Uterus (tissue), 4 donors: ENCODE results near the gene GAP43. TPM values are rescaled to one million over a fixed set of nuclear protein-coding genes. Genes with fewer than 3 reads are reported as not detected.

ENCODE experiments used
- DNase-seq, 2 donors: peaks; one replicate each; pipeline ENCODE4 v3.0.0-alpha.2; 2019 to 2020
- H3K27ac ChIP-seq, 2 donors: fragments of 200-600 bp; sonication (generic); 1 replicate in 1 of 2; 2 replicates in 1 of 2; pipeline ENCODE4 v1.5.1; 2016 to 2018
- H3K27me3 ChIP-seq, 2 donors: fragments of 200-600 bp; sonication (generic); one replicate each; pipeline ENCODE4 v1.5.1; 2018 to 2019; ENCODE audit warnings: control low read depth in 1 of 2
- H3K36me3 ChIP-seq, 2 donors: fragments of 200-600 bp; sonication (generic); one replicate each; pipeline ENCODE4 v1.5.1; 2019; ENCODE audit warnings: control low read depth in 1 of 2
- H3K4me1 ChIP-seq, 2 donors: fragments of 200-600 bp; sonication (generic); one replicate each; pipeline ENCODE4 v1.5.1; 2018 to 2019; ENCODE audit warnings: control low read depth in 1 of 2
- H3K4me3 ChIP-seq, 2 donors: fragments of 200-600 bp; sonication (generic); 1 replicate in 1 of 2; 2 replicates in 1 of 2; pipeline ENCODE4 v1.5.1; 2018 to 2019; ENCODE audit warnings: mild to moderate bottlenecking in 1 of 2
- H3K9me3 ChIP-seq, 2 donors: fragments of 200-600 bp; sonication (generic); one replicate each; pipeline ENCODE4 v1.5.1; 2019; ENCODE audit warnings: control low read depth in 1 of 2
- CTCF ChIP-seq, 4 experiments: fragments of 200-600 bp in 2 of 4; fragments of 450-650 bp in 2 of 4; sonication (generic) in 2 of 4; IDR thresholded peaks; one replicate each; pipeline ENCODE4 v1.5.1; 2016 to 2019; ENCODE audit warnings: antibody characterized with exemption in 4 of 4, mild to moderate bottlenecking in 2 of 4, moderate library complexity in 1 of 4
- POLR2A ChIP-seq, 2 donors: fragments of 450-650 bp; IDR thresholded peaks; one replicate each; pipeline ENCODE4 v1.6.1; 2016; ENCODE audit warnings: antibody characterized with exemption in 2 of 2, mild to moderate bottlenecking in 1 of 2, moderate library complexity in 1 of 2
- intact Hi-C: fragments of 100-400 bp; cut with DNase I; formaldehyde crosslinking; loops from one replicate; pipeline ENCODE4 v1.15.1; 2023; ENCODE audit warnings: low total_unique reads
- total RNA-seq, 4 donors: library from RNA; depleted of rRNA in 3 of 4; stranded (reverse); fragments of >200 nt in 3 of 4; gene quantifications; one replicate each; pipeline versions ENCODE4 v1.1.0 to v1.2.4, GENCODE V29; 2014 to 2023
- donor health status: DM: yes; HTN: yes; CAD: no.

GAP43 gene
- total RNA-seq, 4 donors from 2014 or later: 7.0 TPM; not detected in 3

GRCh38 chr3:115634052-115634451 is 10.7 kb downstream of the GAP43 start:
- H3K4me1 ChIP-seq: no peaks in the 10 kb centered on the region
- no peak overlapping the region for H3K27ac ChIP-seq
- no peaks in the 10 kb centered on the region for H3K27me3 ChIP-seq
- H3K4me3 ChIP-seq: no peak overlapping the region
- intact Hi-C loops: no loop called here
- no peaks in the 10 kb centered on the region for H3K9me3 ChIP-seq
- no peak for DNase-seq
- TF ChIP-seq CTCF (IDR thresholded peaks at IDR 0.05) (no peak), POLR2A (IDR thresholded peaks at IDR 0.05) (no peak)
- H3K36me3 ChIP-seq: no peaks in the 10 kb centered on the region

GRCh38 chr3:115635406-115635805 is 12.1 kb downstream of the GAP43 start:
- Histone ChIP-seq H3K4me1 (no peaks in the 10 kb centered on the region), H3K27ac (no peak overlapping the region), H3K27me3 (no peaks in the 10 kb centered on the region), H3K9me3 (no peaks in the 10 kb centered on the region), H3K36me3 (no peaks in the 10 kb centered on the region), H3K4me3 (no peak overlapping the region)
- TF ChIP-seq POLR2A (IDR thresholded peaks at IDR 0.05) (no peak), CTCF (IDR thresholded peaks at IDR 0.05) (no peak)
- DNase-seq: no peak
- intact Hi-C loops: no loop called here

GRCh38 chr3:115638241-115638640 is 14.9 kb downstream of the GAP43 start:
- Histone ChIP-seq H3K9me3 (no peaks in the 10 kb centered on the region), H3K27ac (no peak overlapping the region), H3K27me3 (no peaks in the 10 kb centered on the region), H3K4me1 (no peaks in the 10 kb centered on the region), H3K36me3 (no peaks in the 10 kb centered on the region), H3K4me3 (no peak overlapping the region)
- intact Hi-C loops: no loop called here
- TF ChIP-seq POLR2A (IDR thresholded peaks at IDR 0.05) (no peak), CTCF (IDR thresholded peaks at IDR 0.05) (no peak)
- no peak for DNase-seq

- Histone ChIP-seq H3K4me3 (no peak overlapping the region), H3K9me3 (no peaks in the 10 kb centered on the region), H3K27me3 (no peaks in the 10 kb centered on the region), H3K36me3 (no peaks in the 10 kb centered on the region), H3K27ac (no peak overlapping the region), H3K4me1 (no peaks in the 10 kb centered on the region)
- TF ChIP-seq CTCF (IDR thresholded peaks at IDR 0.05): no peak
- TF ChIP-seq POLR2A (IDR thresholded peaks at IDR 0.05): no peak
- DNase-seq: no peak
- intact Hi-C loops: no loop called here
These were observed 15.7 kb downstream of the GAP43 start for GRCh38 chr3:115638991-115639390.

- Histone ChIP-seq H3K9me3 (no peaks in the 10 kb centered on the region), H3K36me3 (no peaks in the 10 kb centered on the region), H3K4me1 (no peaks in the 10 kb centered on the region), H3K27ac (no peak overlapping the region), H3K27me3 (no peaks in the 10 kb centered on the region), H3K4me3 (no peak overlapping the region)
- TF ChIP-seq CTCF (IDR thresholded peaks at IDR 0.05) (no peak), POLR2A (IDR thresholded peaks at IDR 0.05) (no peak)
- intact Hi-C loops: no loop called here
- DNase-seq: no peak
These were observed 21.1 kb downstream of the GAP43 start for GRCh38 chr3:115644391-115644790.
